ENCODE data around the gene CRYGN.

The CRYGN gene

DNA sequence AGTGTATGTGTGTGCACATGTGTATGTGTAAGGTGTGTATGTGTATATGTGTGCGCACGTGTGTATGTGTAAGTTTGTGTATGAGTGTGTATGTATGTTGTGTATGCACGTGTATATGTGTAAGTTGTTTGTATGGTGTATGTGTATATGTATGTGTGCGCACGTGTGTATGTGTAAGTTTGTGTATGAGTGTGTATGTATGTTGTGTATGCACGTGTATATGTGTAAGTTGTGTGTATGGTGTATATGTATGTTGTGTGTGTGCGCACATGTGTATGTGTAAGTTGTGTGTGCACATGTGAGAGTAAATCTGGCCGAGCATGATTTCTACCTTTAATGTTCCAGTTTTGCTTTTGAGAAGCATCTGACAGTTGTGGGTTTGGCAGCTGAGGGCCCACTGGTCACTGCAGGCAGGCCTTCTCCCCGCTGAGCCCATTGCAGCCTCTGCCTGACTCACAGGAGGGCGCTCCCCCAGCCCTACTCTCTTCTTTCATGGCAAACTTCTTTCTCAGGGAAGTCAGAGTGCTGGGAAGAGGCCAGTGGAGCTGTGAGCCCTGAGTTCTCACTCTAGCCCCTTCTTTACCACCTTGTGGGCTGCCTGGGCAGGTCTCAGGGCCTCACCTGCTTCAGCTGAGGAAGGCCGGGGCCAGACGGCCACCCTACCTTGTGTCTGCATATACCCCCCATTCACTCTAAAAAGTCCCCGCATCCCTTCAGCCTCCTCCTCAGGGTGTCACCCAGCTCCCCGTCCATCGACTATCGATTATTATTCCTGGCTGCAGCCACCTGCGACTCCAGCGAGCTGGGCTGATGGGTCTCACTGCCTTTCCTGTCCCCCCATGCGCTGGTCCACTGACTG lies 41.3 kb downstream of the CRYGN start:
- no peak overlapping the region for H3K4me3 ChIP-seq (ENCODE audit: low read length)
- DNase-seq (ENCODE audit: low read depth, low spot score): no peak

DNA sequence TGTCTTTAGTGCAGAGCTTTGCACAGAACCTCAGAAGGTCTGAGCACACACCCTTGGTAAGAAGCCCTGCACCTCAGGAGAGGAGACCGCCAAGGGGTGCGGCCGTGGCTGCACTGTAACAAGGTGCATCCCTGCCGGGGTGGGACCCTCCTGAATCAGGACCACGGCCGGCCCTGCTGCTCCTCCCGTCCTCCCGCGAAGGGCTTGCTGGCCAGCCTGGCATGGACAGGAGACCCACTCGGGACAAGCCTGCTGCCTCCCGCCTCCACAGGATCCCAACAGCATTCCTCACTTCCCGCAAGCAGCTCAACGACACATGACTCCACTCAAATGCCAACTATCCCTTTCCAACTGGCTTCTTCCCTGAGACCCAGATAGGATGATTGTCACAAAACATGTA lies 42.9 kb downstream of the CRYGN start:
- DNase-seq (ENCODE audit: low read depth, low spot score): no peak
- no peak overlapping the region for H3K4me3 ChIP-seq (ENCODE audit: low read length)

DNA sequence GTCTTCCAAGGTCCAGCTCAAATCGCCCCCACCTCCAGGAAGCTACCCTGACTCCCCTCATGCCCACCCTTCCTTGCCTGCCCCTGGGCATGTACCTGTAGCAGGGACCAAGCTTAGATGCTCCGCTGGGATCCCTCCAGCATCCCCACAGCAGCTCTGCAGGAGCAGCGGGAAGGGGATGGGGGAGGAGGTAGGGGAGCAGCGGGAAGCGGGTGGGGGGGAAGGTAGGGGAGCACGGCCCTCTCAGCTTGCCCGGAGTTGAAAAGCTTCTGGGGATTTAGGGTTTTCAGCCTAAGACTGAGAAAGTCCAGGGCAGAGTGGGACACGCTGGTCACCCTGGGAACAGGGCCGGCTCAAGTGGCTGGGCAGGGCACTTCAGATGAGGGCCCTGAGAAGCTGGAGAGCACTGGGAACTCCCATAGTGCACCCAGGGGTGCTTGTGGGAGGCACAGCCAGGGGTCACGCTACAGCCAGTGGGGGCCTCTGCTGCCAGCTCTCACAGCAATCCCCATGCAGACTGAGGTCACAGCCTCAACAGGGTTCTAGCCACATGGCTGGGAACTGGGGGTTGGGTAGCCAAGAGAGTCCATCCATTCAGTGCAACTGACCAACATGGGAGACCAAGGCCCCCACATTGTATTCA lies 43.5 kb downstream of the CRYGN start:
- H3K4me3 ChIP-seq (ENCODE audit: low read length): no peak overlapping the region
- no peak for DNase-seq (ENCODE audit: low read depth, low spot score)

DNA sequence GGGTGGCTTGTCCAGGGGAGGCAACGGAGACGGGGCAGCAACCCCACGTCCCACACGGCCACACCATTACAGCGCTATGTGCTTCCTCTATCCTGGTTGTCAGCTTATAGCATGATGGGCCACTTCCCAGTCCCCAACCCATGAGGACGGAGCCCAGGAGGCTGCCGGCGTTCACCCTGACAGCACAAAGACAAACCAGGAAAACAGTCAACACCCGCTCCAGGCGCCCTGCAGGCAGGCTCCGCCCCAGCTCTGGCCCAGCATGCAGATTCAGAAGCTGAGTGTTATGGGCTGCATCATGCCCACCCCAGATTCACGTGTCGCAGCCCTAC lies 44.9 kb downstream of the CRYGN start:
- H3K4me3 ChIP-seq (ENCODE audit: low read length): no peak overlapping the region
- no peak for DNase-seq (ENCODE audit: low read depth, low spot score)

GRCh38 chr7:151394076-151395035 lies 45.6 kb downstream of the CRYGN start:
- DNase-seq (ENCODE audit: low read depth, low spot score): no peak
- no peak overlapping the region for H3K4me3 ChIP-seq (ENCODE audit: low read length)

DNA sequence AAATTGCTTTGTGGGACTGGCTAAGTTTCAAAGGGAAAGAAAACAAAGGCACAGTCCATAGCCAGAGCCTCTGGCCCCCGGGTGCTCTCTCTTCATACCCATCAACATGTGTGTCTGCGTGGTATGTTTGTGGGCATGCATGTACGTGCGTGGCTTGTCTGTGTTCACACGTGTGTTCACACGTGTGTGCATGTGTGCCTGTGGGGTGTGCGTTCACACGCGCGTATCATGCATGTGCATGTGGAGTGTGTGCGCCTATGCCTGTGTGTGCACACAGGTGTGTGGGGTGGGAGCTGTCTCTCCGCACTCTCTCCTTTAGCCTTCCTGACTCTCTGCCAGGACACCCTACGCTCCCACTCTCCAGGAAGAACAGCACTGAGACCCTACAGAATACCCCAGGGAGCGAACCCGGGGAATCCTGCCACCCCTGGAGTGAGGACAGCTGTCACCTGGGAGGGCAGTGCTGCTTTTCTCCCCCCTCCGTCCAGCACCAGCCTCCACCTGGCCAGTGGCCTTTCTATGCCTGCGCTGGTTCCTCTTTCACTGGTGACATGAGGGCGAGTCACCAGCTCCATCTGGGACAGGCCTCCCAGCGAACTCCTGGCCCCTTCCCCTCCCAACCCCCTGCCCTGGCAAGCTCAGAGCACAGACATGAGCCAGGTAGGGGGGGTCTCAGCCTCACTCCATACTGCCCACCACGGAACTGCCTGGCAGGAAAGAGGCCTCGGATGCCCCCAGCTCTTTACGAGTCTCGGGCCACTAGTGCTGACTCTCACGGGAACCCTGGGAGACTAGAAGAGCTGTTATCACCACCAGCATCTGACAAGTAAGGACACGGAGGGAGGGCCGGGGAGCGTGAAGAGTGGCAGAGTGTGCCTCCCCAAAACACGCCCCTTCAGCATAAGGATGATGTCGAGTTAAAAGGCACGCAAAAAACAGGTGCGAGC lies 46.6 kb downstream of the CRYGN start:
- no peak for DNase-seq (ENCODE audit: low read depth, low spot score)
- H3K4me3 ChIP-seq (ENCODE audit: low read length): no peak overlapping the region

GRCh38 chr7:151392426-151392825 lies 47.5 kb downstream of the CRYGN start:
- no peak overlapping the region for H3K4me3 ChIP-seq (ENCODE audit: low read length)
- no peak for DNase-seq (ENCODE audit: low read depth, low spot score)

GRCh38 chr7:151392002-151392401 lies 47.9 kb downstream of the CRYGN start:
- DNase-seq (ENCODE audit: low read depth, low spot score): no peak
- H3K4me3 ChIP-seq (ENCODE audit: low read length): no peak overlapping the region

GRCh38 chr7:151391358-151391730 lies 48.6 kb downstream of the CRYGN start:
- no peak overlapping the region for H3K4me3 ChIP-seq (ENCODE audit: low read length)
- DNase-seq (ENCODE audit: low read depth, low spot score): no peak

DNA sequence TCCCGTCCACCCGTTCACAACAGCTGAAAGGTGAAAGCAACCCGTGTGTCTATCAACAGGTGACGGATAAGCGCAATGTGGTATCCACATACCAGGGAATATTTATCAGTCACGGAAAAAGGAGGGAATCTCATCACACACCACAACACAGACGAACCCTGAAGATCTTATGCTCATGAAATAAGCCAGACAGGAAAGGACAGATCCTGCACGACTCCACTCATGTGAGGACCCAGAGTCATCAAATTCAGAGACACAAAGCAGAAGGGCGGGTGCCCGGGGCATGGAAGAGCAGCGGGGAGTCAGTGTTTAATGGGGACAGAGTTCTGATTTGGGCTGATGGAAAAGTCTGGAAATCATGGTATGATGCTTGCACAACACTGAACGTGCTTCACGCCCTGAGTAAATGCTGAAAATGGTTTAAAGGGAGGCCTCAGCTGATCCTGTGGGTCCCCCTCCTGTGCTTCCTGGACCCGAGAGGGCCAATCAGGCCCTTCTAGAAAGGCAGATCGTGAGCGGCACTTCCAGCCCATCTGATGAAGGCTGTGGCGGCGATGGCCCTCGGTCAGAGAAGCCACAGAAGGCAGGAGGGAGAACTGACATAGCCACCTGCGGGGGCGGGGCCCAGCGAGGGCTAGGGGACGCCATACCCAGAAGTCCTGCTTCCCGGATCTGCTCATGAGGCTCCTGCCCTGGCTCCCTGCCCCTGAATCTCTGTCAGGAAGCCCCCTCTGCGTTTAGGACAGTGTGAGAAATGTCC lies 49.2 kb downstream of the CRYGN start:
- no peak for DNase-seq (ENCODE audit: low read depth, low spot score)
- H3K4me3 ChIP-seq (ENCODE audit: low read length): no peak overlapping the region

DNA sequence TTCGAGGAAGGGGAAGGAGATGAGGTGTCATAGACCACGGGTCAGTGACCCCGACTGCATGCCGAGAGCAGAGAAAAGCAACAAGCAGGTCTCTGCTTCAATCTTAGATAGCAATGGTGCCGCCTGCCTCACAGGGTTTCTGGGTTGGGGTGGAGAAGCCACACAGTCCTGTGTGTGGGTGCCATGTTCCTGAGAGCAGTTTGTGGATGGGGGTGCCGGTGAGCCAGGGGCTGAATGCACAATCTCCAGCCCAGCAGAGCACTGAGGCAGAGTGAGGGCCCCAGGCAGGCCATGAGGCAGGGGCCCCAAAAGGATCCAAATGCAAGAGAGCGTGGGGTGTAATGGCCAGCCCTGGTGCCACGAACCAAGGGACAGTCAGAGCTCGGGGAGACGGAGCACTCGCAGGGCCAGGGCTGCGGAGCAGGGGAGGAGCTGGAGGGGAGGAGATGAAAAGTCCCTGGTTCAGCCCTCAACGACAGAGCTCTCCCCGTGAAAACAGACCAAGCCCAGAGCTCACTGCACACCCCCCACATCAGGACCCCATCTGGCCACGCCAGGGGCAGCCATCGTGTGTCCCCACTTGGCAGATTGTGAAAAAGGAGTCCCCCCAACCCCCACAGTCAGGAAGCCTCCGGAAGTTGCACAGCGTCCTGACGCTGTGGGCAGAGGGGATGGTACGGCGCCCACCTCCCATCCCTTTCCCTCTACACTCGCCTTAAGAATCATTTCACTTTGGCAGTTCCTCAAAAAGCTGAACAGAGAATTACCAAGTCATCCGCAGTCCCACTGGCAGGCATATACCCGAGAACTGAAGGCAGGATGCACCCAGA lies 50.0 kb downstream of the CRYGN start:
- no peak for DNase-seq (ENCODE audit: low read depth, low spot score)
- H3K4me3 ChIP-seq (ENCODE audit: low read length): no peak overlapping the region

- DNase-seq (ENCODE audit: low read depth, low spot score): no peak
- H3K4me3 ChIP-seq (ENCODE audit: low read length): no peak overlapping the region
These were observed 50.7 kb downstream of the CRYGN start for GRCh38 chr7:151389096-151389767.

DNA sequence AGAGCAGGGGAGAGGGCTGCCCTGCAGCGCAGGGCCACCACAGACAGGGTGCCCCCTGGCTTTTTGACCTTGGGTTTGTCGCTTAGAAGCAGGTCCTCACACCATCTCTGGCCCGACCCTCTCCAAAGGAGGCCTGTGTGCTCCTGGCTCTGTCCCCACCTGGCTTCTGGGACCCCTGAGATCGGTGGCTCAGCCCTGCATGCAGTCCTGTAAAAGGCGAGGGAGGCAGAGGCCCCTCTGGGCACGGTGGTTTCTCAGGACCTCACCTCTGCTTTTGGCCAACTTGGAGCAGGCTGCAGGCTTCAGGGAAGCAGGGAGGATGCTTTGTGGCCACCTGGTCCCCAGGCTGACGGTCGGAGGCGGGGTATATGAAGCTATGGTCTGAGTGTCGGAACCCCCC lies 51.5 kb downstream of the CRYGN start:
- no peak overlapping the region for H3K4me3 ChIP-seq (ENCODE audit: low read length)
- DNase-seq (ENCODE audit: low read depth, low spot score): no peak

DNA sequence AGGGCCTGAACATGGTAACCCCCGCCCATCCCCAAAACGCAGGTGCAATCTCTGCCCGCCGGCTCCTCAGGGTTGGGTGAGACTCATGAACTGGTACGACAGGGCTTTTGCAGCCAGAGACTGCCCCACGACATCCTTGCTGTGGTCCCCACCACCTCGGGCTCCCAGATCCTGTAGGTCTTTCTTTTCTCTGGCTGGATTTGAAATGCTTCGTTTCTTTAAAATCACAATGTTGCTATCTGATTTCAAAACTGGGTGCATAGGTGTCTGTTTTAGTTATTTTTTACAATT lies 52.0 kb downstream of the CRYGN start:
- no peak for DNase-seq (ENCODE audit: low read depth, low spot score)
- H3K4me3 ChIP-seq (ENCODE audit: low read length): no peak overlapping the region

- no peak for DNase-seq (ENCODE audit: low read depth, low spot score)
- H3K4me3 ChIP-seq (ENCODE audit: low read length): no peak overlapping the region
These were observed 52.6 kb downstream of the CRYGN start for GRCh38 chr7:151387161-151388006.
